NB4 (cell line): ENCODE data around the gene SHB.

Experiments
- POLR2A ChIP-seq: IDR thresholded peaks from 2 replicates; pipeline ENCODE4 v1.6.1; 2011; ENCODE audit warnings: mild to moderate bottlenecking; ENCODE audit not compliant: insufficient read length; ENCODE audit errors: extremely low read depth
- TF ChIP-seq, protein P1 (sequence below): IDR thresholded peaks from one replicate; pipeline ENCODE4 v1.5.1; 2012; ENCODE audit warnings: low read depth, low read length
- TF ChIP-seq, protein P2 (sequence below): IDR thresholded peaks from 2 replicates; pipeline ENCODE4 v1.6.1; 2011; ENCODE audit warnings: low read depth, low read length

DNA sequence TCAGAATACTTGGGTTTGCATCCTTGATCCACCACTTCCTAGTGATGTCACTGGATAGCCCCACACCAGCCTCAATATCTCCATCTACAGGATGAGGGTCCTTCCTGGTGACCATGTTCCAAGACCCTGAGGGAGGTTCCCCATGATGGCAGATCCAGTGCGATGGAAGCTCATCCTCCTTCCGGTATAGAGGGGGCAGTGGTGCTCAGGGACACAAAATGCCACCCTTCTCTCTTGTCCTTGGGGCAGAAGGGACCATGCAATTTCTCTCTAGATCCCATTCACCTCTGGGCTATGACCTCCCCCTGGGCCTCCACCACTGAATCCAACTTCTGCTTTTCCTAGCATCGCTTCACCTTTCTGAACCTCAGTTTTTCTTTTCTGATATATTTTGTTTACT is 159.7 kb downstream of the SHB start:
- TF ChIP-seq, protein P1, sequence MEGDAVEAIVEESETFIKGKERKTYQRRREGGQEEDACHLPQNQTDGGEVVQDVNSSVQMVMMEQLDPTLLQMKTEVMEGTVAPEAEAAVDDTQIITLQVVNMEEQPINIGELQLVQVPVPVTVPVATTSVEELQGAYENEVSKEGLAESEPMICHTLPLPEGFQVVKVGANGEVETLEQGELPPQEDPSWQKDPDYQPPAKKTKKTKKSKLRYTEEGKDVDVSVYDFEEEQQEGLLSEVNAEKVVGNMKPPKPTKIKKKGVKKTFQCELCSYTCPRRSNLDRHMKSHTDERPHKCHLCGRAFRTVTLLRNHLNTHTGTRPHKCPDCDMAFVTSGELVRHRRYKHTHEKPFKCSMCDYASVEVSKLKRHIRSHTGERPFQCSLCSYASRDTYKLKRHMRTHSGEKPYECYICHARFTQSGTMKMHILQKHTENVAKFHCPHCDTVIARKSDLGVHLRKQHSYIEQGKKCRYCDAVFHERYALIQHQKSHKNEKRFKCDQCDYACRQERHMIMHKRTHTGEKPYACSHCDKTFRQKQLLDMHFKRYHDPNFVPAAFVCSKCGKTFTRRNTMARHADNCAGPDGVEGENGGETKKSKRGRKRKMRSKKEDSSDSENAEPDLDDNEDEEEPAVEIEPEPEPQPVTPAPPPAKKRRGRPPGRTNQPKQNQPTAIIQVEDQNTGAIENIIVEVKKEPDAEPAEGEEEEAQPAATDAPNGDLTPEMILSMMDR, result no peak
- no peak for TF ChIP-seq POLR2A
- TF ChIP-seq, protein P2, sequence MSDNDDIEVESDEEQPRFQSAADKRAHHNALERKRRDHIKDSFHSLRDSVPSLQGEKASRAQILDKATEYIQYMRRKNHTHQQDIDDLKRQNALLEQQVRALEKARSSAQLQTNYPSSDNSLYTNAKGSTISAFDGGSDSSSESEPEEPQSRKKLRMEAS, result no peak
